IMR-90 (cell line): ENCODE results near the gene PHF21B. TPM values are rescaled to one million over a fixed set of nuclear protein-coding genes. Genes with fewer than 3 reads are reported as not detected.

Experiments used
- ATAC-seq: fragments of 200-7000 bp; cut with Tn5 transposase; 2 replicates; pipeline ENCODE4 v1.9.1; 2020; ENCODE audit warnings: low read depth, mild to moderate bottlenecking, moderate library complexity
- BruUV-seq: library from RNA; stranded (reverse); fragments of 400-500 nt; replicated peaks from 2 replicates; lab custom pipeline; 2021; lab: Mats Ljungman, UMichigan
- CTCF ChIA-PET: fragments of 300-600 bp; formaldehyde crosslinking; extraction: SDS; loops from one replicate; lab custom pipeline; 2021; ENCODE audit warnings: antibody characterized with exemption; lab: Yijun Ruan, JAX
- POLR2A ChIA-PET: fragments of 300-600 bp; sonication (Branson Sonifier 250); formaldehyde crosslinking; loops from one replicate; lab custom pipeline; 2022; ENCODE audit warnings: antibody characterized with exemption; ENCODE audit not compliant: unreplicated experiment; lab: Charles Lee
- DNase-seq: peaks from one replicate; pipeline ENCODE4 v3.0.0; 2013
- H2AFZ ChIP-seq: replicated peaks from 2 replicates; pipeline ENCODE3; 2013; ENCODE audit warnings: low read length, mild to moderate bottlenecking; ENCODE audit not compliant: poor library complexity
- H2AK5ac ChIP-seq: 2 replicates; pipeline ENCODE4 v1.6.1; 2013; ENCODE audit warnings: low read depth, low read length, inconsistent platforms
- H2AK9ac ChIP-seq: replicated peaks from 2 replicates; pipeline ENCODE3; 2013; ENCODE audit warnings: mild to moderate bottlenecking, low read depth, low read length, moderate library complexity; ENCODE audit not compliant: poor library complexity
- H2BK120ac ChIP-seq: 2 replicates; pipeline ENCODE4 v1.6.1; 2013; ENCODE audit warnings: low read depth, low read length, inconsistent platforms
- H2BK15ac ChIP-seq: 3 replicates; pipeline ENCODE4 v1.6.1; 2013; ENCODE audit warnings: low read depth, low read length, inconsistent platforms
- H2BK20ac ChIP-seq: 2 replicates; pipeline ENCODE4 v1.6.1; 2013; ENCODE audit warnings: low read depth, mild to moderate bottlenecking, inconsistent platforms, low read length, moderate library complexity
- H2BK5ac ChIP-seq: 2 replicates; pipeline ENCODE4 v1.6.1; 2013; ENCODE audit warnings: mild to moderate bottlenecking, low read depth, low read length, inconsistent platforms; ENCODE audit not compliant: poor library complexity, severe bottlenecking
- H3K14ac ChIP-seq: replicated peaks from 2 replicates; pipeline ENCODE4 v1.6.1; 2013; ENCODE audit warnings: low read depth, low read length, inconsistent platforms
- H3K18ac ChIP-seq: 2 replicates; pipeline ENCODE4 v1.6.1; 2013; ENCODE audit warnings: low read depth, low read length, control low read depth
- H3K23ac ChIP-seq: 2 replicates; pipeline ENCODE4 v1.6.1; 2013; ENCODE audit warnings: low read depth, low read length, inconsistent platforms
- H3K27ac ChIP-seq: 2 replicates; pipeline ENCODE4 v1.5.1; 2013; ENCODE audit warnings: mild to moderate bottlenecking, control low read depth, low read length; ENCODE audit not compliant: insufficient read depth
- H3K27me3 ChIP-seq: 2 replicates; pipeline ENCODE4 v1.6.1; 2013; ENCODE audit warnings: low read length; ENCODE audit not compliant: control insufficient read depth, insufficient read depth
- H3K36me3 ChIP-seq: 2 replicates; pipeline ENCODE4 v1.6.1; 2013; ENCODE audit warnings: low read length, mixed read lengths; ENCODE audit not compliant: control insufficient read depth, insufficient read depth
- H3K4ac ChIP-seq: 2 replicates; pipeline ENCODE4 v1.6.1; 2013; ENCODE audit warnings: low read depth, low read length, inconsistent platforms
- H3K4me1 ChIP-seq: 2 replicates; pipeline ENCODE4 v1.6.1; 2013; ENCODE audit warnings: low read length, mixed read lengths; ENCODE audit not compliant: control insufficient read depth, insufficient read depth
- H3K4me2 ChIP-seq: 2 replicates; pipeline ENCODE4 v1.6.1; 2013; ENCODE audit warnings: low read depth, mild to moderate bottlenecking, control low read depth, low read length, moderate library complexity
- H3K4me3 ChIP-seq: 2 replicates; pipeline ENCODE4 v1.5.1; 2013; ENCODE audit warnings: low read depth, mild to moderate bottlenecking, control low read depth, low read length, moderate library complexity; ENCODE audit not compliant: insufficient read depth
- H3K56ac ChIP-seq: 2 replicates; pipeline ENCODE4 v1.6.1; 2013; ENCODE audit warnings: low read length, inconsistent platforms; ENCODE audit not compliant: insufficient read depth; ENCODE audit errors: extremely low read depth
- H3K79me1 ChIP-seq, 2 experiments: 2 replicates each; pipeline ENCODE4 v1.6.1; 2013; ENCODE audit warnings: low read length in 2 of 2, inconsistent platforms in 1 of 2, low read depth in 1 of 2
- H3K9ac ChIP-seq: 2 replicates; pipeline ENCODE4 v1.6.1; 2013; ENCODE audit warnings: low read depth, low read length, control low read depth
- H3K9me1 ChIP-seq: 2 replicates; pipeline ENCODE4 v1.6.1; 2013; ENCODE audit warnings: low read length, inconsistent platforms; ENCODE audit not compliant: insufficient read depth
- H3K9me3 ChIP-seq: 2 replicates; pipeline ENCODE4 v1.6.1; 2013; ENCODE audit warnings: low read length; ENCODE audit not compliant: control insufficient read depth, insufficient read depth
- H4K20me1 ChIP-seq: 2 replicates; pipeline ENCODE4 v1.6.1; 2013; ENCODE audit warnings: low read length, inconsistent platforms; ENCODE audit not compliant: insufficient read depth
- H4K5ac ChIP-seq: 2 replicates; pipeline ENCODE4 v1.6.1; 2013; ENCODE audit warnings: mild to moderate bottlenecking, low read depth, low read length, control low read depth
- H4K8ac ChIP-seq, 2 experiments: 2 replicates each; pipeline ENCODE4 v1.6.1; 2013; ENCODE audit warnings: low read depth in 2 of 2, low read length in 2 of 2, control low read depth in 1 of 2, inconsistent platforms in 1 of 2
- H4K91ac ChIP-seq: 2 replicates; pipeline ENCODE4 v1.6.1; 2013; ENCODE audit warnings: low read depth, low read length, inconsistent platforms; ENCODE audit not compliant: insufficient read depth
- CEBPB ChIP-seq: IDR thresholded peaks from 2 replicates; pipeline ENCODE4 v1.6.1; 2012; ENCODE audit warnings: low read depth, low read length, improper control_type of control experiment
- ELK1 ChIP-seq: fragments of 150-350 bp; IDR thresholded peaks from 2 replicates; pipeline ENCODE4 v1.6.1; 2016; ENCODE audit warnings: low read depth, mild to moderate bottlenecking, low read length, moderate library complexity, borderline replicate concordance
- MAFK ChIP-seq: IDR thresholded peaks from 2 replicates; pipeline ENCODE4 v1.6.1; 2012; ENCODE audit warnings: low read depth, low read length, improper control_type of control experiment
- MAZ ChIP-seq: IDR thresholded peaks from 2 replicates; pipeline ENCODE4 v1.6.1; 2012; ENCODE audit warnings: low read depth, mild to moderate bottlenecking, low read length, improper control_type of control experiment, moderate library complexity, borderline replicate concordance
- RAD21 ChIP-seq: IDR thresholded peaks from 2 replicates; pipeline ENCODE4 v1.6.1; 2012; ENCODE audit warnings: low read length, improper control_type of control experiment
- RCOR1 ChIP-seq: IDR thresholded peaks from 2 replicates; pipeline ENCODE4 v1.6.1; 2012; ENCODE audit warnings: mild to moderate bottlenecking, low read length, improper control_type of control experiment; ENCODE audit not compliant: insufficient replicate concordance
- RFX5 ChIP-seq: IDR thresholded peaks from 2 replicates; pipeline ENCODE4 v1.8.0; 2012; ENCODE audit warnings: low read depth, mild to moderate bottlenecking, low read length, moderate library complexity
- USF2 ChIP-seq: fragments of 150-350 bp; IDR thresholded peaks from 2 replicates; pipeline ENCODE4 v1.6.1; 2017; ENCODE audit warnings: mild to moderate bottlenecking, antibody characterized with exemption, low read length, low read depth
- WGBS, 2 experiments: methylation state at CpG; one replicate each; pipeline versions ENCODE4 v1.1.5 to v1.1.7; 2013; ENCODE audit warnings: missing lambda C conversion rate in 2 of 2; ENCODE audit not compliant: insufficient read length in 1 of 2; ENCODE audit errors: extremely low coverage in 2 of 2; 5-methylcytosine and 5-hydroxymethylcytosine counted together
- dilution Hi-C: fragments of 300-500 bp; cut with HindIII; formaldehyde crosslinking; loops from one replicate; pipeline ENCODE4 v1.14.3; 2018; ENCODE audit warnings: low sequenced_read_pairs; ENCODE audit not compliant: unreplicated experiment
- in situ Hi-C: fragments of 300-500 bp; cut with MboI; formaldehyde crosslinking; loops from 3 replicates; pipeline ENCODE4 v1.14.3; 2019; ENCODE audit warnings: low sequenced_read_pairs, inconsistent platforms, mixed read lengths
- intact Hi-C: fragments of 100-400 bp; cut with micrococcal nuclease; formaldehyde crosslinking; loops from 2 replicates; pipeline ENCODE4 v1.10.0; 2022
- polyA plus RNA-seq, 3 experiments: library from polyadenylated mRNA; depleted of rRNA; stranded (reverse); fragments of >200 nt; gene quantifications; 2 replicates each; pipeline ENCODE4 v1.2.3, GENCODE V29; 2012; ENCODE audit warnings: low replicate concordance in 1 of 3
- total RNA-seq: library from RNA; depleted of rRNA; stranded (reverse); fragments of >200 nt; gene quantifications from 2 replicates; pipeline ENCODE4 v1.2.3, GENCODE V29; 2012

PHF21B gene
- total and polyA plus RNA-seq, 2 of the 4 experiments (the other 2 are of a cell fraction) = 0.02 TPM; not detected in 1

- Histone ChIP-seq H3K14ac (no peak overlapping the region), H3K4ac (no peak overlapping the region), H2AFZ (no peak overlapping the region), H2BK120ac (no peak overlapping the region), H3K27ac (no peak overlapping the region), H4K20me1 (no peaks in the 10 kb centered on the region), H2AK9ac (no peak overlapping the region), H3K9me1 (no peaks in the 10 kb centered on the region), H2BK20ac (no peak overlapping the region), H3K36me3 (no peaks in the 10 kb centered on the region), H3K4me2 (no peak overlapping the region), H3K9me3 (no peaks in the 10 kb centered on the region), H4K5ac (no peak overlapping the region), H3K4me3 (no peak overlapping the region), H3K79me1 (no peaks in the 10 kb centered on the region), H2AK5ac (no peak overlapping the region), H4K8ac (no peak overlapping the region), H3K27me3 (peaks cover 3% of the 10 kb centered on the region; the same call in 1 of the 2 replicates), H3K18ac (no peak overlapping the region), H2BK5ac (no peak overlapping the region), H3K9ac (no peak overlapping the region), H3K4me1 (no peaks in the 10 kb centered on the region), H4K91ac (no peak overlapping the region), H3K23ac (no peak overlapping the region), H3K56ac (no peak overlapping the region), H2BK15ac (no peak overlapping the region)
- intact Hi-C loops (no loop called here), in situ Hi-C loops (no loop called here), dilution Hi-C loops (no loop called here)
- WGBS, 2 experiments = 63% methylated on average over 7 of the region's 20 CpGs; no CpG with 5 or more reads in 1 of the 2 experiments
- no peak for ATAC-seq
- TF ChIP-seq MAFK (no peak), MAZ (no peak), ELK1 (no peak), USF2 (no peak), RCOR1 (no peak), RAD21 (no peak), CEBPB (no peak), RFX5 (no peak)
- ChIA-PET POLR2A (no interaction called here), CTCF (no interaction called here)
- no peak for DNase-seq
- no TSS peak for BruUV-seq
Observed at GRCh38 chr22:44890416-44891292, 119.2 kb downstream of the PHF21B start.
